Measurements from ENCODE around the gene A4GNT.
A peak's percentile ranks its signal among the peaks of the same experiment; 100 is the strongest.
"Not testable (repeated sequence)": the region's sequence is repeated elsewhere in the genome, so short reads cannot be mapped to it uniquely, and the experiment has no call there.

A4GNT gene

DNA sequence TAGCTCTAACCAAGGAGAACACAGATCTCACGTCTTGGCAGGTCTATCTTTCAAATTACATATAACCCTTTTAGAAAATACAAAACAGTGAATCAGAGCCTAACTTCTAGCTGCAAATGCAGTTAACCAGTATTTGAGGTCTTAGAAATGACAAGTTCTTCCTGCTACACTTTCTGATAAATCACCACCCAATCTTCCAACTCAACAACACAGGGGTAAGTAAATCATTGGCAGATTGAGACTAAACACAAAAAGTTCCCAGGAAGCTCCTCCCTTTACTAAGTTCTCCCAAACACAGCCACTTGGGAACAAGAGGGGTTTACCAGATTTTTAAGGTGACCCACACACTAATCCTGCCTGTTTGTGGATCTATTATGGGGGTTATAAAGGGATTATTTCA is at the start of gene A4GNT:
Gene A4GNT (minus strand): TSS at position 152 of the 400 bp plus-strand sequence. CDS start 1,134 bp downstream, outside the sequence.
- H3K27ac Mint-ChIP-seq = no peak within 1 kb of the TSS
- H3K36me3 Mint-ChIP-seq = no peaks in the 10 kb centered on the region
- no peaks in the 10 kb centered on the region for H3K27me3 Mint-ChIP-seq
- peaks cover 15% of the 10 kb centered on the region for H3K4me1 Mint-ChIP-seq
- no peak for DNase-seq (ENCODE audit: low spot score in 2 of 2)
- no peaks in the 10 kb centered on the region for H3K9me3 Mint-ChIP-seq
- no peak for ATAC-seq (ENCODE audit: low read depth)
- no peak within 1 kb of the TSS for H3K4me3 Mint-ChIP-seq

GRCh38 chr3:138180375-138181029 is 48.3 kb upstream of the A4GNT start:
- H3K9me3 Mint-ChIP-seq = no peaks in the 10 kb centered on the region
- DNase-seq (ENCODE audit: low spot score in 2 of 2) (no peak), ATAC-seq (ENCODE audit: low read depth) (peak; percentile 78)
- H3K4me1 Mint-ChIP-seq = no peaks in the 10 kb centered on the region
- peaks cover 1% of the 10 kb centered on the region for H3K27me3 Mint-ChIP-seq
- H3K27ac Mint-ChIP-seq = no peak overlapping the region
- H3K4me3 Mint-ChIP-seq = no peak overlapping the region
- no peaks in the 10 kb centered on the region for H3K36me3 Mint-ChIP-seq

GRCh38 chr3:138174421-138175131 is 42.4 kb upstream of the A4GNT start, which contains the start of gene DBR1:
Gene DBR1 (minus strand): TSS chr3:138174921. CDS start chr3:138174795, 126 bp downstream.
- peak; percentile 89 for ATAC-seq (ENCODE audit: low read depth)
- peak; percentile 67 to 73 for DNase-seq (ENCODE audit: low spot score in 2 of 2)
- Mint-ChIP-seq H3K9me3 (no peaks in the 10 kb centered on the region), H3K4me1 (peaks cover 22% of the 10 kb centered on the region), H3K27me3 (no peaks in the 10 kb centered on the region), H3K36me3 (peaks cover 6% of the 10 kb centered on the region), H3K27ac (peak within 1 kb of the TSS; percentile 91), H3K4me3 (peak within 1 kb of the TSS; percentile 95)

DNA sequence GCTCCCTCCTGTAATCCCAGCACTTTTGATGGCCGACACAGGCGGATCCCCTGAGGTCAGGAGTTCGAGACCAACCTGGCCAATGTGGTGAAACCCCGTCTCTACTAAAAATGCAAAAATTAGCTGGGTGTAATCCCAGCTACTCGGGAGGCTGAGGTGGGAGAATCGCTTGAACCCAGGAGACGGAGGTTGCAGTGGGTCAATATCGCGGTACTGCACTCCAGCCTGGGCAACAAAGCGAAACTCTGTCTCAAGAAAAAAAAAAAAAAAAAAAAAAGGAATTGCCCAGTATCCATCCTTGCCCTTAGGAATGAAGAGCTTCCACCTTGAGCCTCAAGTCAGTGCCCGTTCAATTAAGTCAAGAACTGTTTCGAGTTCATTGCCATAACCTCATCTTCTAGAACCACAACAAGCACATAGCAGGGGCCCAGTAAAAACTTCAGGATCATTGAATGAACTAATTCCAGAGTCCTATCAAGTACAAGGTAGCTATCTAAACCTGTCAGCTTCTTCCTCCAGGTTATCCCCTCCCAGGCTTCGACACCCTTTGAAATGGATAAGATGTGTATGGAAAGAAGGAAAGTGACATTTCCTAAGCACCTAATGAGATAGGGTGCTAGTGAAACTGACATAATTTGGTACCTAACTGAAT is 41.7 kb upstream of the A4GNT start:
- H3K9me3 Mint-ChIP-seq = no peaks in the 10 kb centered on the region
- no peaks in the 10 kb centered on the region for H3K27me3 Mint-ChIP-seq
- H3K4me3 Mint-ChIP-seq = peak overlapping the region; percentile 95
- peaks cover 22% of the 10 kb centered on the region for H3K4me1 Mint-ChIP-seq
- peak overlapping the region; percentile 91 for H3K27ac Mint-ChIP-seq
- DNase-seq (ENCODE audit: low spot score in 2 of 2) (no peak), ATAC-seq (ENCODE audit: low read depth) (no peak)
- peaks cover 8% of the 10 kb centered on the region for H3K36me3 Mint-ChIP-seq

GRCh38 chr3:138172625-138173024 is 40.4 kb upstream of the A4GNT start:
- no peak overlapping the region for H3K27ac Mint-ChIP-seq
- DNase-seq (ENCODE audit: low spot score in 2 of 2) (no peak), ATAC-seq (ENCODE audit: low read depth) (no peak)
- peaks cover 12% of the 10 kb centered on the region for H3K36me3 Mint-ChIP-seq
- H3K27me3 Mint-ChIP-seq = no peaks in the 10 kb centered on the region
- H3K4me3 Mint-ChIP-seq = no peak overlapping the region
- no peaks in the 10 kb centered on the region for H3K9me3 Mint-ChIP-seq
- H3K4me1 Mint-ChIP-seq = peaks cover 22% of the 10 kb centered on the region

DNA sequence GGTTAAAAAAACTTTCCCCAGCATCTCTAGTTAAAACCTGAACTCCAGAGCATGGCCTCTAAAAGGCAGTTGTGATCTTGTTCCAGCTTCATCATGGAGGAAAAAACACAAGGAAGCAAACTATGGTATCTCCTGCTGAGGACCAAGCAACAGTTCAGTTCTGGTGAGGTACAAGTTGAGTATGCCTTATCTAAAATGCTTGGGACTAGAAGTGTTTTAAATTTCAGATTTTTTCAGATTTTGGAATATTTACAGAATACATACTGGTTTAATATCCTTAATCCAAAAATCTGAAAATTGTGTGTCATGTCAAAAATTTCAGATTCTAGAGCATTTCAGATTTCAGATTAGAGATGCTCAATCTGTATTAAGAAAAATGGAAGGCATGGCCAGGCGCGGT is 32.9 kb upstream of the A4GNT start:
- ATAC-seq (ENCODE audit: low read depth) (no peak), DNase-seq (ENCODE audit: low spot score in 2 of 2) (no peak)

DNA sequence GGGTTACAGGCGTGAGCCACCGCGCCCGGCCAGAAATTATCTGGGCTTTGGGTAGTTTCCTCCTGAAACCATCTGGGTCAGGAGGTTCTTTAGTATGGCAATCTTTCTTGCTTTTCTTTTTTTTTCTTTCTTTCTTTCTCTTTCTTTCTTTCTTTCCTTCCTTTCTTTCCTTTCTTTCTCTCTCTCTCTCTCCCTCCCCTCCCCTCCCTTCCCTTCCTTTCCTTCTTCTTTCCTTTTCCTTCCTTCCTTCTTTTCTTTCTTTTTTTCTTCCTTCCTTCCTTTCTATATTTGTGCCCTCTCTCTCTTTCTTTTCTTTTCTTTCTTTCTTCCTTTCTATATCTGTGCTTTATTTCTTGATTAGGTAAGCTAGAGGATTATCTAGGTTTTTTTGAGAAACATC is 25.6 kb upstream of the A4GNT start:
- Mint-ChIP-seq H3K27me3 (no peaks in the 10 kb centered on the region), H3K4me1 (no peaks in the 10 kb centered on the region), H3K9me3 (peaks cover 8% of the 10 kb centered on the region), H3K36me3 (peaks cover 16% of the 10 kb centered on the region), H3K4me3 (no peak overlapping the region), H3K27ac (no peak overlapping the region)
- no peak for DNase-seq (ENCODE audit: low spot score in 2 of 2)
- no peak for ATAC-seq (ENCODE audit: low read depth)

More for the DNA sequence above, 32.9 kb upstream of the A4GNT start:
- H3K4me3 Mint-ChIP-seq = no peak overlapping the region
- H3K27me3 Mint-ChIP-seq = no peaks in the 10 kb centered on the region
- H3K27ac Mint-ChIP-seq = no peak overlapping the region
- no peaks in the 10 kb centered on the region for H3K4me1 Mint-ChIP-seq
- H3K9me3 Mint-ChIP-seq = no peaks in the 10 kb centered on the region
- H3K36me3 Mint-ChIP-seq = peaks cover 36% of the 10 kb centered on the region

- peaks cover 4% of the 10 kb centered on the region for H3K36me3 Mint-ChIP-seq
Observed at GRCh38 chr3:138154534-138154933, 22.3 kb upstream of the A4GNT start.

GRCh38 chr3:138148503-138148902 is 16.3 kb upstream of the A4GNT start:
- H3K36me3 Mint-ChIP-seq = no peaks in the 10 kb centered on the region
- ATAC-seq (ENCODE audit: low read depth) (no peak), DNase-seq (ENCODE audit: low spot score in 2 of 2) (no peak)
- peaks cover 4% of the 10 kb centered on the region for H3K9me3 Mint-ChIP-seq
- no peak overlapping the region for H3K27ac Mint-ChIP-seq
- no peaks in the 10 kb centered on the region for H3K4me1 Mint-ChIP-seq
- no peak overlapping the region for H3K4me3 Mint-ChIP-seq
- no peaks in the 10 kb centered on the region for H3K27me3 Mint-ChIP-seq

More at GRCh38 chr3:138154534-138154933, 22.3 kb upstream of the A4GNT start:
- Mint-ChIP-seq H3K4me3 (no peak overlapping the region), H3K27me3 (no peaks in the 10 kb centered on the region), H3K4me1 (no peaks in the 10 kb centered on the region), H3K9me3 (peaks cover 10% of the 10 kb centered on the region), H3K27ac (no peak overlapping the region)
- no peak for DNase-seq (ENCODE audit: low spot score in 2 of 2)
- ATAC-seq (ENCODE audit: low read depth) = no peak

GRCh38 chr3:138142181-138142580 is 10.0 kb upstream of the A4GNT start:
- not testable (repeated sequence) for DNase-seq (ENCODE audit: low spot score in 2 of 2); H3K4me1 Mint-ChIP-seq; H3K27ac Mint-ChIP-seq; H3K36me3 Mint-ChIP-seq; H3K27me3 Mint-ChIP-seq; ATAC-seq (ENCODE audit: low read depth); H3K9me3 Mint-ChIP-seq; H3K4me3 Mint-ChIP-seq

- Mint-ChIP-seq H3K9me3 (no peaks in the 10 kb centered on the region), H3K4me3 (no peak overlapping the region), H3K4me1 (peaks cover 5% of the 10 kb centered on the region), H3K27ac (no peak overlapping the region), H3K27me3 (peaks cover 6% of the 10 kb centered on the region), H3K36me3 (no peaks in the 10 kb centered on the region)
- DNase-seq (ENCODE audit: low spot score in 2 of 2) (no peak), ATAC-seq (ENCODE audit: low read depth) (no peak)
Observed at GRCh38 chr3:138140940-138141339, 8.8 kb upstream of the A4GNT start.

GRCh38 chr3:138139691-138140090 is 7.5 kb upstream of the A4GNT start:
- DNase-seq (ENCODE audit: low spot score in 2 of 2) = no peak
- no peak overlapping the region for H3K27ac Mint-ChIP-seq
- H3K27me3 Mint-ChIP-seq = peaks cover 6% of the 10 kb centered on the region
- H3K4me1 Mint-ChIP-seq = peaks cover 11% of the 10 kb centered on the region
- H3K9me3 Mint-ChIP-seq = no peaks in the 10 kb centered on the region
- no peak for ATAC-seq (ENCODE audit: low read depth)
- no peaks in the 10 kb centered on the region for H3K36me3 Mint-ChIP-seq
- no peak overlapping the region for H3K4me3 Mint-ChIP-seq

GRCh38 chr3:138137861-138138260 is 5.7 kb upstream of the A4GNT start:
- H3K9me3 Mint-ChIP-seq = no peaks in the 10 kb centered on the region
- H3K4me1 Mint-ChIP-seq = peaks cover 15% of the 10 kb centered on the region
- no peak for ATAC-seq (ENCODE audit: low read depth)
- H3K4me3 Mint-ChIP-seq = no peak overlapping the region
- peaks cover 6% of the 10 kb centered on the region for H3K27me3 Mint-ChIP-seq
- H3K36me3 Mint-ChIP-seq = no peaks in the 10 kb centered on the region
- peak overlapping the region; percentile 21 for H3K27ac Mint-ChIP-seq
- DNase-seq (ENCODE audit: low spot score in 2 of 2) = no peak

DNA sequence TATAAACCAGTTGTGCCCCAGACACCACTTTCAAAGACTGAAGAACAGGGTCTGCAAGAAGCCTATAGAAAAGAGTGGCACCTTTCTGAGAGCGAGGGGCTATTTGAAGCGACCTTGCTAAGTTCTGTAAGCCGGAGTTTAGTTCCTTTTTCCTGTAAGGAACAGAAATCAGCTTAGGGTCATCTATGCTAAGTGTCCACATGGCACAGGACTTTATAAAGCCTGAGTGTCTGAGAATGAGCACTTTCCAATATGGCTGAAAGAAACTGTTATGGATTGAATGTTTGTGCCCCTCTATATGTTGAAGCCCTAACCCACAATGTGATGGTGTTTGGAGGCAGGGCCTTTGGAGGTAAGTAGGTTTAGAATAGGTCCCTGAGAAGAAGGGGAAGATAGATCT is 4.0 kb upstream of the A4GNT start:
- no peaks in the 10 kb centered on the region for H3K9me3 Mint-ChIP-seq
- H3K4me3 Mint-ChIP-seq = no peak overlapping the region
- no peaks in the 10 kb centered on the region for H3K36me3 Mint-ChIP-seq
- peaks cover 3% of the 10 kb centered on the region for H3K27me3 Mint-ChIP-seq
- peaks cover 15% of the 10 kb centered on the region for H3K4me1 Mint-ChIP-seq
- ATAC-seq (ENCODE audit: low read depth) (no peak), DNase-seq (ENCODE audit: low spot score in 2 of 2) (no peak)
- no peak overlapping the region for H3K27ac Mint-ChIP-seq
